Measurements from ENCODE around the gene KAT2A.

The KAT2A gene

GRCh38 chr17:42166196-42166763 lies 45.1 kb upstream of the KAT2A start:
- Histone ChIP-seq H3K36me3 (ENCODE audit: low read length) (no peaks in the 10 kb centered on the region), H3F3A (ENCODE audit: insufficient read depth) (no peaks in the 10 kb centered on the region), H4K20me1 (ENCODE audit: low read depth, low read length) (no peaks in the 10 kb centered on the region), H2AFZ (ENCODE audit: low read depth, low read length, severe bottlenecking) (no peak overlapping the region), H3K27ac (ENCODE audit: low read depth, low read length) (no peak overlapping the region), H3K9me2 (replicated peaks; ENCODE audit: insufficient read depth, low read length) (no peaks in the 10 kb centered on the region), H3K4me3 (ENCODE audit: insufficient read depth, low read length, poor library complexity, severe bottlenecking) (no peak overlapping the region), H3K4me2 (ENCODE audit: low read depth, low read length, poor library complexity, severe bottlenecking) (no peak overlapping the region), H3K9ac (ENCODE audit: low read length) (no peak overlapping the region), H3K27me3 (ENCODE audit: low read length) (no peaks in the 10 kb centered on the region), H3K79me2 (ENCODE audit: insufficient read depth, low read length) (no peaks in the 10 kb centered on the region), H3K9me3 (ENCODE audit: insufficient read depth, low read length) (no peaks in the 10 kb centered on the region)
- no peak for TF ChIP-seq CTCF (IDR thresholded peaks at IDR 0.05; ENCODE audit: insufficient read depth, low read length, poor library complexity, severe bottlenecking)
- no peak for TF ChIP-seq EZH2phosphoT487 (conservative IDR thresholded peaks at IDR 0.05; ENCODE audit: low read length)

GRCh38 chr17:42165751-42166150 lies 44.6 kb upstream of the KAT2A start:
- H3K27ac ChIP-seq (ENCODE audit: low read depth, low read length) = no peak overlapping the region
- H3F3A ChIP-seq (ENCODE audit: insufficient read depth) = no peaks in the 10 kb centered on the region
- H4K20me1 ChIP-seq (ENCODE audit: low read depth, low read length) = no peaks in the 10 kb centered on the region
- H3K9ac ChIP-seq (ENCODE audit: low read length) = no peak overlapping the region
- H3K4me2 ChIP-seq (ENCODE audit: low read depth, low read length, poor library complexity, severe bottlenecking) = no peak overlapping the region
- H3K79me2 ChIP-seq (ENCODE audit: insufficient read depth, low read length) = no peaks in the 10 kb centered on the region
- no peak overlapping the region for H3K4me3 ChIP-seq (ENCODE audit: insufficient read depth, low read length, poor library complexity, severe bottlenecking)
- H2AFZ ChIP-seq (ENCODE audit: low read depth, low read length, severe bottlenecking) = no peak overlapping the region
- no peaks in the 10 kb centered on the region for H3K9me2 ChIP-seq (replicated peaks; ENCODE audit: insufficient read depth, low read length)
- TF ChIP-seq CTCF (IDR thresholded peaks at IDR 0.05; ENCODE audit: insufficient read depth, low read length, poor library complexity, severe bottlenecking) = no peak
- TF ChIP-seq EZH2phosphoT487 (conservative IDR thresholded peaks at IDR 0.05; ENCODE audit: low read length) = no peak
- no peaks in the 10 kb centered on the region for H3K27me3 ChIP-seq (ENCODE audit: low read length)
- H3K36me3 ChIP-seq (ENCODE audit: low read length) = no peaks in the 10 kb centered on the region
- H3K9me3 ChIP-seq (ENCODE audit: insufficient read depth, low read length) = no peaks in the 10 kb centered on the region

GRCh38 chr17:42163696-42164407 lies 42.7 kb upstream of the KAT2A start:
- H3K79me2 ChIP-seq (ENCODE audit: insufficient read depth, low read length) = no peaks in the 10 kb centered on the region
- no peak for TF ChIP-seq EZH2phosphoT487 (conservative IDR thresholded peaks at IDR 0.05; ENCODE audit: low read length)
- TF ChIP-seq CTCF (IDR thresholded peaks at IDR 0.05; ENCODE audit: insufficient read depth, low read length, poor library complexity, severe bottlenecking) = no peak
- H2AFZ ChIP-seq (ENCODE audit: low read depth, low read length, severe bottlenecking) = no peak overlapping the region
- H3K4me2 ChIP-seq (ENCODE audit: low read depth, low read length, poor library complexity, severe bottlenecking) = no peak overlapping the region
- H3K9me3 ChIP-seq (ENCODE audit: insufficient read depth, low read length) = no peaks in the 10 kb centered on the region
- H3K36me3 ChIP-seq (ENCODE audit: low read length) = no peaks in the 10 kb centered on the region
- H3K4me3 ChIP-seq (ENCODE audit: insufficient read depth, low read length, poor library complexity, severe bottlenecking) = no peak overlapping the region
- no peak overlapping the region for H3K27ac ChIP-seq (ENCODE audit: low read depth, low read length)
- H3K9ac ChIP-seq (ENCODE audit: low read length) = no peak overlapping the region
- no peaks in the 10 kb centered on the region for H3K27me3 ChIP-seq (ENCODE audit: low read length)
- H4K20me1 ChIP-seq (ENCODE audit: low read depth, low read length) = no peaks in the 10 kb centered on the region
- H3F3A ChIP-seq (ENCODE audit: insufficient read depth) = no peaks in the 10 kb centered on the region
- no peaks in the 10 kb centered on the region for H3K9me2 ChIP-seq (replicated peaks; ENCODE audit: insufficient read depth, low read length)
